ENCODE measurements around the gene UGT1A4. TPM values are rescaled to one million over a fixed set of nuclear protein-coding genes. Genes with fewer than 3 reads are reported as not detected.
"Not testable (repeated sequence)": the region's sequence is repeated elsewhere in the genome, so short reads cannot be mapped to it uniquely, and the experiment has no call there.

The UGT1A4 gene
- total RNA-seq, 2 experiments from 2014 or later = not detected

GRCh38 chr2:233740870-233741269 is 22.3 kb downstream of the UGT1A4 start:
- POLR2A ChIA-PET = no interaction called here
- no peaks in the 10 kb centered on the region for H3K9me3 Mint-ChIP-seq

DNA sequence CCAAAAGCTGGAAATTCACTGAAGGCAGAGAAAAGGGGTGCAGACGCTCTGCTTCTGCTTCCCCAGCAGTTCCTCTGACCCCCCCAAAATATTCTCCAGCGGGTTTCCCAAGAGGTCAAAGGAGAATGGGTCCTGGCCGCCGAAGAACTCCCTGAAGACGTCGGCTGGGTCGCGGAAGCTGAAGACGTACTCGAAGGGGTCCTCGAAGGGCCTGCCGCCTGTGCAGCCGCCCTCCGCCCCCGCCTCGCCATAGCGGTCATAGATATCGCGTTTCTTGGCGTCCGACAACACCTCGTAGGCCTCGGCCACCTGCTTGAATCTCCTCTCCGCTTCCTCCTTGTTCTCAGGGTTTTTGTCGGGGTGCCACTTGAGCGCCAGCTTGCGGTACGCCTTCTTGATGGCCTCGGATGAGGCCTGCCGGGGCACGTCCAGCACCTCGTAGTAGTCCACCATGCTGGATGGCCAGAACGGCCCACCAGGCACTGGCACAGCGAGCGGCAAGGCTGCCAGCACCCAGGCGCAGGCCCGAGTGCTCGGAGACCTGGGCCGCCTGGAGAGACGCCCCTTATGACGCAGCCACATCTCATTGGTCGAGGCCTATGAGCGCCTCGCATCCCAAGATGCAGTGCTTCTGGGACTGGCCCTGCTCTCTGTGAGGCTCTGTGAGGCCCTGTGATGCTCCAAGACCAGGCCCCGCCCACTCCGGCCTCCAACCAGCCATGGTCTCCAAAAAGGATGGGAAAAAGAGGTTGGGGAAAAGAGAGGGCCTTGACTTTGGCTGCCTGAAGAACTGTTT is 25.1 kb downstream of the UGT1A4 start:
- ChIA-PET CTCF (no interaction called here), POLR2A (no interaction called here)
- Mint-ChIP-seq H3K4me1 (ENCODE audit: low read depth) (no peaks in the 10 kb centered on the region), H3K4me3 (no peak overlapping the region), H3K9me3 (no peaks in the 10 kb centered on the region), H3K27me3 (peaks cover 24% of the 10 kb centered on the region), H3K36me3 (ENCODE audit: low read depth) (no peaks in the 10 kb centered on the region), H3K27ac (no peak overlapping the region)
- TF ChIP-seq, protein P1, sequence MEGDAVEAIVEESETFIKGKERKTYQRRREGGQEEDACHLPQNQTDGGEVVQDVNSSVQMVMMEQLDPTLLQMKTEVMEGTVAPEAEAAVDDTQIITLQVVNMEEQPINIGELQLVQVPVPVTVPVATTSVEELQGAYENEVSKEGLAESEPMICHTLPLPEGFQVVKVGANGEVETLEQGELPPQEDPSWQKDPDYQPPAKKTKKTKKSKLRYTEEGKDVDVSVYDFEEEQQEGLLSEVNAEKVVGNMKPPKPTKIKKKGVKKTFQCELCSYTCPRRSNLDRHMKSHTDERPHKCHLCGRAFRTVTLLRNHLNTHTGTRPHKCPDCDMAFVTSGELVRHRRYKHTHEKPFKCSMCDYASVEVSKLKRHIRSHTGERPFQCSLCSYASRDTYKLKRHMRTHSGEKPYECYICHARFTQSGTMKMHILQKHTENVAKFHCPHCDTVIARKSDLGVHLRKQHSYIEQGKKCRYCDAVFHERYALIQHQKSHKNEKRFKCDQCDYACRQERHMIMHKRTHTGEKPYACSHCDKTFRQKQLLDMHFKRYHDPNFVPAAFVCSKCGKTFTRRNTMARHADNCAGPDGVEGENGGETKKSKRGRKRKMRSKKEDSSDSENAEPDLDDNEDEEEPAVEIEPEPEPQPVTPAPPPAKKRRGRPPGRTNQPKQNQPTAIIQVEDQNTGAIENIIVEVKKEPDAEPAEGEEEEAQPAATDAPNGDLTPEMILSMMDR (IDR thresholded peaks at IDR 0.05) = no peak
- intact Hi-C loops (cut with micrococcal nuclease) = no loop called here
- DNase-seq (no peak), ATAC-seq (no peak)

More at GRCh38 chr2:233740870-233741269, 22.3 kb downstream of the UGT1A4 start:
- H3K4me3 Mint-ChIP-seq = no peak overlapping the region
- ATAC-seq (no peak), DNase-seq (no peak)
- CTCF ChIA-PET = no interaction called here
- intact Hi-C loops (cut with micrococcal nuclease) = no loop called here
- no peak overlapping the region for H3K27ac Mint-ChIP-seq
- H3K4me1 Mint-ChIP-seq (ENCODE audit: low read depth) = no peaks in the 10 kb centered on the region
- H3K27me3 Mint-ChIP-seq = peaks cover 19% of the 10 kb centered on the region
- no peaks in the 10 kb centered on the region for H3K36me3 Mint-ChIP-seq (ENCODE audit: low read depth)
- TF ChIP-seq, protein P1 (IDR thresholded peaks at IDR 0.05) = no peak

GRCh38 chr2:233745073-233745755 is 26.7 kb downstream of the UGT1A4 start:
- H3K4me3 Mint-ChIP-seq = no peak overlapping the region
- ChIA-PET POLR2A (no interaction called here), CTCF (no interaction called here)
- no peaks in the 10 kb centered on the region for H3K36me3 Mint-ChIP-seq (ENCODE audit: low read depth)
- no peak overlapping the region for H3K27ac Mint-ChIP-seq
- intact Hi-C loops (cut with micrococcal nuclease) = no loop called here
- TF ChIP-seq, protein P1 (IDR thresholded peaks at IDR 0.05) = no peak
- ATAC-seq = no peak
- H3K9me3 Mint-ChIP-seq = peaks cover 4% of the 10 kb centered on the region
- peaks cover 21% of the 10 kb centered on the region for H3K27me3 Mint-ChIP-seq
- H3K4me1 Mint-ChIP-seq (ENCODE audit: low read depth) = no peaks in the 10 kb centered on the region
- no peak for DNase-seq

- POLR2A ChIA-PET; H3K9me3 Mint-ChIP-seq; CTCF ChIA-PET; H3K36me3 Mint-ChIP-seq (ENCODE audit: low read depth); H3K4me3 Mint-ChIP-seq; H3K27ac Mint-ChIP-seq; H3K4me1 Mint-ChIP-seq (ENCODE audit: low read depth); ATAC-seq; DNase-seq; intact Hi-C loops (cut with micrococcal nuclease): not testable (repeated sequence)
- peaks cover 20% of the 10 kb centered on the region for H3K27me3 Mint-ChIP-seq
These were observed 27.3 kb downstream of the UGT1A4 start for GRCh38 chr2:233745838-233746237.

GRCh38 chr2:233746475-233747282 is 28.1 kb downstream of the UGT1A4 start:
- DNase-seq (no peak), ATAC-seq (no peak)
- no peak overlapping the region for H3K27ac Mint-ChIP-seq
- peaks cover 11% of the 10 kb centered on the region for H3K9me3 Mint-ChIP-seq
- H3K36me3 Mint-ChIP-seq (ENCODE audit: low read depth) = no peaks in the 10 kb centered on the region
- TF ChIP-seq, protein P1 (IDR thresholded peaks at IDR 0.05) = no peak
- H3K27me3 Mint-ChIP-seq = peaks cover 16% of the 10 kb centered on the region
- H3K4me3 Mint-ChIP-seq = no peak overlapping the region
- H3K4me1 Mint-ChIP-seq (ENCODE audit: low read depth) = no peaks in the 10 kb centered on the region
- ChIA-PET POLR2A (interaction anchor here (0.6 kb wide), 1 partner anchor 204 kb away, joined by 3 read pairs; no protein-coding TSS in a partner anchor), CTCF (no interaction called here)
- intact Hi-C loops (cut with micrococcal nuclease) = no loop called here

Data from activated CD8-positive, alpha-beta T cell treated with anti-CD3 and anti-CD28 coated beads for 36 hours (primary cell).